KMS-11 (cell line): Measurements from ENCODE around the gene RMDN2.

Source experiments
- H2AFZ ChIP-seq: fragments of 200-600 bp; sonication (generic); 2 replicates; pipeline ENCODE4 v1.6.1; 2016; ENCODE audit warnings: antibody characterized with exemption, mixed run types, low read depth
- H3K27ac ChIP-seq: fragments of 200-600 bp; sonication (generic); 2 replicates; pipeline ENCODE4 v1.6.1; 2016; ENCODE audit warnings: mild to moderate bottlenecking, mixed run types
- H3K27me3 ChIP-seq: fragments of 200-600 bp; sonication (generic); 2 replicates; pipeline ENCODE4 v1.6.1; 2017; ENCODE audit warnings: mild to moderate bottlenecking, low read depth, mixed run types, moderate library complexity; ENCODE audit not compliant: insufficient read depth
- H3K36me3 ChIP-seq: fragments of 200-600 bp; sonication (generic); 2 replicates; pipeline ENCODE4 v1.6.1; 2017; ENCODE audit warnings: mild to moderate bottlenecking, mixed run types; ENCODE audit not compliant: insufficient read depth
- H3K4me1 ChIP-seq: fragments of 200-600 bp; sonication (generic); 2 replicates; pipeline ENCODE4 v1.6.1; 2016; ENCODE audit warnings: mild to moderate bottlenecking, low read depth, mixed run types; ENCODE audit not compliant: poor library complexity, severe bottlenecking
- H3K4me2 ChIP-seq: fragments of 200-600 bp; sonication (generic); 2 replicates; pipeline ENCODE4 v1.7.0; 2016; ENCODE audit warnings: mild to moderate bottlenecking, mixed run types
- H3K4me3 ChIP-seq: fragments of 200-600 bp; sonication (generic); IDR thresholded peaks from 2 replicates; pipeline ENCODE4 v1.6.1; 2017; ENCODE audit warnings: low read depth, low read length, mixed read lengths; ENCODE audit not compliant: insufficient read depth
- H3K79me2 ChIP-seq: fragments of 200-600 bp; sonication (generic); 2 replicates; pipeline ENCODE4 v1.6.1; 2016; ENCODE audit warnings: low read depth, mixed run types; ENCODE audit not compliant: insufficient read depth
- H3K9ac ChIP-seq: fragments of 200-600 bp; sonication (generic); 2 replicates; pipeline ENCODE4 v1.6.1; 2016; ENCODE audit warnings: mild to moderate bottlenecking, mixed run types
- H4K20me1 ChIP-seq: fragments of 200-600 bp; sonication (generic); 2 replicates; pipeline ENCODE4 v1.6.1; 2016; ENCODE audit warnings: mild to moderate bottlenecking, mixed run types; ENCODE audit not compliant: insufficient read depth
- CTCF ChIP-seq: fragments of 200-600 bp; sonication (generic); conservative IDR thresholded peaks from 2 replicates; pipeline ENCODE4 v1.6.1; 2017; ENCODE audit warnings: low read depth, mild to moderate bottlenecking, antibody characterized with exemption, low read length, moderate library complexity, mixed read lengths

RMDN2 gene

DNA sequence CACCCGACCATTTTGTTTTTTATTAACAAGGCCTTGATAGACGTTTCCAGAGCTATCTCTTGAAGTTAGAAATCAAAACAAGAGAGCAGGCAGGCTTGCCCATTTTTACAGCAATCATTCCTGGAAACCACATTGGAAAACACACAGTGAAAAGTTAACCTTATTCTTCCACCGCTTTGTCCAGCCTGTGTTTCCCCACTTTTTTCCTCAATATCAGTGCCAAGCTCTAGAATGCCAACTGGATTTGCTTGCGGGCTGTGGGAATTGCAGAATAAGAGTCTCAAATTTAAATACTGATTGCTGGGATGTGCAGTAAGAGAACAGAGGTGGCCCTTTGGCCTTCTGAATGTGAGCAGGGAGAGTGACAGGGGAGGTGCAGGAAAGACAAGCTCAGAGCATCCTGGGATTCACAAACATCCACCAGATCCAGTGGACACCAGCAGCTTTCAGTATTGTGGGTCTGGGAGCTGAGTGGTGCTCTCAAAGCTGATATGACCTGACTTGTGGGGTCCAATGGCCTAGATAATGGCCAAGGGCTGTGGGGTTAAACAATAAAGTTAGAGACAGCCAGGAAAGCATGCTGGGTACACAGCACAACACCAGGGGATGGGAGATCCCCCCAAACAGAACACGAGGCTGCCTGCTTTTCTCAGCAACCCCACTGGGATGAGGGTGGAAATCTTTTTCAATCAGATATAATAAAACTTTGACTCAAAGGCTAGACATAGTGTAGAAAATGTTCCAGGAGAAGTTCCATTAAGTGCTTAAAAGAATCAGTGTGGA is 135.3 kb downstream of the RMDN2 start:
- no peak for TF ChIP-seq CTCF
- H3K4me3 ChIP-seq, result no peak overlapping the region
- no peaks in the 10 kb centered on the region for H3K36me3 ChIP-seq
- no peaks in the 10 kb centered on the region for H3K4me1 ChIP-seq
- H3K27me3 ChIP-seq, result no peaks in the 10 kb centered on the region
- no peaks in the 10 kb centered on the region for H3K79me2 ChIP-seq
- H3K9ac ChIP-seq, result no peak overlapping the region
- no peak overlapping the region for H3K27ac ChIP-seq
- H4K20me1 ChIP-seq, result no peaks in the 10 kb centered on the region
- H2AFZ ChIP-seq, result no peak overlapping the region
- no peak overlapping the region for H3K4me2 ChIP-seq

DNA sequence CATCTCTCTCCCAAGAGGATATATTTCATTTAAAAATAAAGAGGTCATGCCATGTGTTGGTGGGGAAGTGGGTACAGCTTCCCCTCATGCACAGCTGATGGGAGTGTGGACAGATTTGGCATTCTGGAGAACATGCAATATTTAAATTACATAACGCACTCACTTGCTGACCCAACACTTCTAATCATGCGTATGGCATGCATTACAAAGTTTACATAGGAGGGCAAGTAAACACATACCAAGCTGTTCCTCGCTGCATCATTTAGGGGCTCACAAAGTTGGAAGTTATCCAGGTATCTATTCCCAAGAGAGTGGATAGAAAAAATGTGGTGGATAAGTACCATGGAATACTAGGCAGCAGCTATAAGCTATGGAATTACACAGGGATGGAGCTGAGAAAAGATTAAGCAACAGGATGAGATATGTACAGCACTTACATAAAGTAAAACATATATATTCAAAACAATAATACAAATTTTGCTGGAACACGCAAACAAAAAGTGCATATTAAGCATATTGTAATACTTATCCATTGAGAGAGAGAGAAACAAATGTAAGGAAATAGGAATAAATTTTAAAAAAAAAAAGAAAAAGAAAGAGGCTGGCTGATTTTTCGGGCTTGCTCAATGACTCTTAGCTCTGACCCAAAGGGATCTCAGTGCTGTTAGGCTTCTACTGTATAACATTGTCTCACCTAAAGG is 139.9 kb downstream of the RMDN2 start:
- H3K79me2 ChIP-seq, result no peaks in the 10 kb centered on the region
- H3K4me3 ChIP-seq, result no peak overlapping the region
- no peak overlapping the region for H3K9ac ChIP-seq
- H3K4me2 ChIP-seq, result no peak overlapping the region
- no peak overlapping the region for H2AFZ ChIP-seq
- TF ChIP-seq CTCF, result no peak
- H3K27me3 ChIP-seq, result no peaks in the 10 kb centered on the region
- H4K20me1 ChIP-seq, result no peaks in the 10 kb centered on the region
- no peaks in the 10 kb centered on the region for H3K36me3 ChIP-seq
- H3K27ac ChIP-seq, result no peak overlapping the region
- H3K4me1 ChIP-seq, result no peaks in the 10 kb centered on the region

DNA sequence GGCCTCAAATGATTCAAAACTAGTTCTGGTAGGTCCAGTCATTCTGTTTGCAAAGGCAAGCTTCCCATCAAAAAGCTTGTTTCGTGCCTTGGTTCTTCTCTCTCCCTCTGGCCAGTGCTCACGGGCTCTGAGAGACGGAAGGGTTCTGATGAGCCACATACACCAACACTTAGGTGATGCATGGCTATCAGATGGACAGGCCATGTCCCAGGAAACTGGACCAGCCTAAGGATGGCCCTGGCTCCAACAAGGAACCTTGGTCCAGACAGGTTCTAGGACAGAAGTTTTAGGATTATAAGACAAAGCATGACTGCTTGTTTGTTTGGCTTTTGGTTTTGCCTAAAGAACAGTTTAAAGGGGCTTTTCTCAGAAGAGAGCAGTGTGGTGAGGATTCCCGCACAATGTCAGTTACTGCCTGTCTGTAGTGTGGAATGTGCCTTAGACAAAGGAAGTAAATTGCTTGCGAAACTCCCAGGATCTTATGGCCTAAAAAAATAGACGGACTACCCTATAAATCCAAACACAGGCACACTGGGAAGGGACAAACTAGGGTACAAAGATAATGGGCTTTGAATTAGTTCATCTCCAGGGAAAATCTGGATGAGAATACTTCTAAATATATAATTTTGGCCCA is 140.5 kb downstream of the RMDN2 start:
- H3K36me3 ChIP-seq, result no peaks in the 10 kb centered on the region
- H3K79me2 ChIP-seq, result no peaks in the 10 kb centered on the region
- H2AFZ ChIP-seq, result no peak overlapping the region
- no peak overlapping the region for H3K4me2 ChIP-seq
- no peaks in the 10 kb centered on the region for H3K4me1 ChIP-seq
- no peak overlapping the region for H3K9ac ChIP-seq
- H3K4me3 ChIP-seq, result no peak overlapping the region
- no peak for TF ChIP-seq CTCF
- no peak overlapping the region for H3K27ac ChIP-seq
- H4K20me1 ChIP-seq, result no peaks in the 10 kb centered on the region
- no peaks in the 10 kb centered on the region for H3K27me3 ChIP-seq

GRCh38 chr2:38066421-38067115 is 141.5 kb downstream of the RMDN2 start:
- no peak overlapping the region for H3K27ac ChIP-seq
- H4K20me1 ChIP-seq, result no peaks in the 10 kb centered on the region
- TF ChIP-seq CTCF, result no peak
- H3K4me3 ChIP-seq, result no peak overlapping the region
- no peak overlapping the region for H2AFZ ChIP-seq
- no peaks in the 10 kb centered on the region for H3K36me3 ChIP-seq
- H3K27me3 ChIP-seq, result no peaks in the 10 kb centered on the region
- H3K4me1 ChIP-seq, result no peaks in the 10 kb centered on the region
- H3K9ac ChIP-seq, result no peak overlapping the region
- H3K79me2 ChIP-seq, result no peaks in the 10 kb centered on the region
- H3K4me2 ChIP-seq, result no peak overlapping the region
